Activated naive CD8-positive, alpha-beta T cell treated with anti-CD3 and anti-CD28 coated beads for 36 hours (primary cell): ENCODE measurements around the gene PRDM2. TPM values are rescaled to one million over a fixed set of nuclear protein-coding genes. Genes with fewer than 3 reads are reported as not detected.

ENCODE experiments used
- DNase-seq: peaks from one replicate; pipeline ENCODE4 v3.0.0; 2021
- H3K27ac Mint-ChIP-seq: one replicate; pipeline ENCODE4 v1.8.0; 2022; ENCODE audit warnings: mild to moderate bottlenecking, moderate library complexity, mixed read lengths
- H3K27me3 Mint-ChIP-seq: one replicate; pipeline ENCODE4 v1.8.0; 2022; ENCODE audit warnings: mild to moderate bottlenecking, mixed read lengths
- H3K36me3 Mint-ChIP-seq: one replicate; pipeline ENCODE4 v1.8.0; 2021; ENCODE audit warnings: mild to moderate bottlenecking, mixed read lengths
- H3K4me1 Mint-ChIP-seq: one replicate; pipeline ENCODE4 v1.8.0; 2021; ENCODE audit warnings: mixed read lengths
- H3K4me3 Mint-ChIP-seq: one replicate; pipeline ENCODE4 v1.8.0; 2022; ENCODE audit warnings: mild to moderate bottlenecking, moderate library complexity, mixed read lengths
- H3K9me3 Mint-ChIP-seq: one replicate; pipeline ENCODE4 v1.8.0; 2022; ENCODE audit warnings: mixed read lengths
- total RNA-seq, 2 experiments: library from RNA; stranded (reverse); gene quantifications; one replicate each; pipeline ENCODE4 v1.2.3, GENCODE V29; 2021

The PRDM2 gene
- total RNA-seq, 2 experiments from 2014 or later: 47.3 to 57.5 TPM

GRCh38 chr1:13780780-13781179, 80.8 kb downstream of the PRDM2 start:
- Mint-ChIP-seq H3K27ac (peak overlapping the region; percentile 40), H3K9me3 (no peaks in the 10 kb centered on the region), H3K4me3 (no peak overlapping the region), H3K4me1 (peaks cover 33% of the 10 kb centered on the region), H3K27me3 (no peaks in the 10 kb centered on the region), H3K36me3 (peaks cover 45% of the 10 kb centered on the region)
- DNase-seq: no peak

- peaks cover 45% of the 10 kb centered on the region for H3K36me3 Mint-ChIP-seq
- no peak overlapping the region for H3K4me3 Mint-ChIP-seq
- H3K27me3 Mint-ChIP-seq: no peaks in the 10 kb centered on the region
- H3K27ac Mint-ChIP-seq: peak overlapping the region; percentile 47
- H3K4me1 Mint-ChIP-seq: peaks cover 33% of the 10 kb centered on the region
- no peak for DNase-seq
- no peaks in the 10 kb centered on the region for H3K9me3 Mint-ChIP-seq
These were observed 81.2 kb downstream of the PRDM2 start for GRCh38 chr1:13781228-13781627.

GRCh38 chr1:13781907-13782633, 82.1 kb downstream of the PRDM2 start:
- no peak for DNase-seq
- Mint-ChIP-seq H3K4me1 (peaks cover 34% of the 10 kb centered on the region), H3K9me3 (no peaks in the 10 kb centered on the region), H3K27ac (no peak overlapping the region), H3K4me3 (no peak overlapping the region), H3K36me3 (peaks cover 45% of the 10 kb centered on the region), H3K27me3 (no peaks in the 10 kb centered on the region)

GRCh38 chr1:13782634-13783360, 82.8 kb downstream of the PRDM2 start:
- Mint-ChIP-seq H3K4me1 (peaks cover 37% of the 10 kb centered on the region), H3K27me3 (no peaks in the 10 kb centered on the region), H3K4me3 (no peak overlapping the region), H3K36me3 (peaks cover 45% of the 10 kb centered on the region), H3K9me3 (no peaks in the 10 kb centered on the region), H3K27ac (peak overlapping the region; percentile 56)
- DNase-seq: no peak

- Mint-ChIP-seq H3K36me3 (peaks cover 42% of the 10 kb centered on the region), H3K27me3 (no peaks in the 10 kb centered on the region), H3K4me1 (peaks cover 38% of the 10 kb centered on the region), H3K27ac (no peak overlapping the region), H3K9me3 (no peaks in the 10 kb centered on the region), H3K4me3 (no peak overlapping the region)
- no peak for DNase-seq
These were observed 83.6 kb downstream of the PRDM2 start for GRCh38 chr1:13783551-13783950.

- DNase-seq: no peak
- no peak overlapping the region for H3K4me3 Mint-ChIP-seq
- H3K27ac Mint-ChIP-seq: no peak overlapping the region
- H3K4me1 Mint-ChIP-seq: peaks cover 42% of the 10 kb centered on the region
- no peaks in the 10 kb centered on the region for H3K27me3 Mint-ChIP-seq
- no peaks in the 10 kb centered on the region for H3K9me3 Mint-ChIP-seq
- peaks cover 40% of the 10 kb centered on the region for H3K36me3 Mint-ChIP-seq
These were observed 85.0 kb downstream of the PRDM2 start for GRCh38 chr1:13784971-13785370.

GRCh38 chr1:13786541-13786940, 86.6 kb downstream of the PRDM2 start:
- H3K4me3 Mint-ChIP-seq: no peak overlapping the region
- no peaks in the 10 kb centered on the region for H3K9me3 Mint-ChIP-seq

GRCh38 chr1:13788795-13789194, 88.8 kb downstream of the PRDM2 start:
- H3K27ac Mint-ChIP-seq: peak overlapping the region; percentile 56
- H3K4me1 Mint-ChIP-seq: peaks cover 44% of the 10 kb centered on the region
- H3K4me3 Mint-ChIP-seq: no peak overlapping the region
- DNase-seq: no peak
- no peaks in the 10 kb centered on the region for H3K9me3 Mint-ChIP-seq
- peaks cover 28% of the 10 kb centered on the region for H3K36me3 Mint-ChIP-seq
- no peaks in the 10 kb centered on the region for H3K27me3 Mint-ChIP-seq

More at GRCh38 chr1:13786541-13786940, 86.6 kb downstream of the PRDM2 start:
- Mint-ChIP-seq H3K36me3 (peaks cover 35% of the 10 kb centered on the region), H3K27ac (peak overlapping the region; percentile 39), H3K27me3 (no peaks in the 10 kb centered on the region), H3K4me1 (peaks cover 49% of the 10 kb centered on the region)
- no peak for DNase-seq

- H3K27me3 Mint-ChIP-seq: no peaks in the 10 kb centered on the region
- H3K36me3 Mint-ChIP-seq: peaks cover 37% of the 10 kb centered on the region
- DNase-seq: no peak
- H3K27ac Mint-ChIP-seq: peak overlapping the region; percentile 76
- H3K9me3 Mint-ChIP-seq: no peaks in the 10 kb centered on the region
- peaks cover 56% of the 10 kb centered on the region for H3K4me1 Mint-ChIP-seq
- H3K4me3 Mint-ChIP-seq: no peak overlapping the region
These were observed 90.5 kb downstream of the PRDM2 start for GRCh38 chr1:13790290-13791030.

- DNase-seq: no peak
- Mint-ChIP-seq H3K4me1 (peaks cover 71% of the 10 kb centered on the region), H3K36me3 (peaks cover 46% of the 10 kb centered on the region)
These were observed 92.4 kb downstream of the PRDM2 start for GRCh38 chr1:13792419-13792818.

GRCh38 chr1:13793088-13793730, 93.2 kb downstream of the PRDM2 start:
- DNase-seq: no peak
- H3K27me3 Mint-ChIP-seq: no peaks in the 10 kb centered on the region
- peaks cover 76% of the 10 kb centered on the region for H3K4me1 Mint-ChIP-seq
- no peaks in the 10 kb centered on the region for H3K9me3 Mint-ChIP-seq
- peak overlapping the region; percentile 77 for H3K27ac Mint-ChIP-seq
- no peak overlapping the region for H3K4me3 Mint-ChIP-seq
- peaks cover 43% of the 10 kb centered on the region for H3K36me3 Mint-ChIP-seq

More at GRCh38 chr1:13792419-13792818, 92.4 kb downstream of the PRDM2 start:
- no peak overlapping the region for H3K4me3 Mint-ChIP-seq
- peak overlapping the region; percentile 57 for H3K27ac Mint-ChIP-seq
- no peaks in the 10 kb centered on the region for H3K9me3 Mint-ChIP-seq
- no peaks in the 10 kb centered on the region for H3K27me3 Mint-ChIP-seq

GRCh38 chr1:13794231-13795187, 94.5 kb downstream of the PRDM2 start:
- no peak for DNase-seq
- Mint-ChIP-seq H3K4me3 (no peak overlapping the region), H3K9me3 (no peaks in the 10 kb centered on the region), H3K4me1 (peaks cover 78% of the 10 kb centered on the region), H3K36me3 (peaks cover 38% of the 10 kb centered on the region), H3K27me3 (no peaks in the 10 kb centered on the region), H3K27ac (peak overlapping the region; percentile 83)

GRCh38 chr1:13797397-13797796, 97.4 kb downstream of the PRDM2 start:
- no peak for DNase-seq
- Mint-ChIP-seq H3K27me3 (no peaks in the 10 kb centered on the region), H3K36me3 (peaks cover 27% of the 10 kb centered on the region), H3K4me1 (peaks cover 61% of the 10 kb centered on the region), H3K9me3 (no peaks in the 10 kb centered on the region), H3K27ac (peak overlapping the region; percentile 23), H3K4me3 (no peak overlapping the region)

GRCh38 chr1:13798120-13798519, 98.1 kb downstream of the PRDM2 start:
- DNase-seq: no peak
- no peak overlapping the region for H3K4me3 Mint-ChIP-seq
- H3K27ac Mint-ChIP-seq: peak overlapping the region; percentile 15
- H3K27me3 Mint-ChIP-seq: no peaks in the 10 kb centered on the region
- no peaks in the 10 kb centered on the region for H3K9me3 Mint-ChIP-seq
- H3K36me3 Mint-ChIP-seq: peaks cover 20% of the 10 kb centered on the region
- H3K4me1 Mint-ChIP-seq: peaks cover 56% of the 10 kb centered on the region
